Thyroid gland (tissue), 4 donors: ENCODE results near the gene CAV2. TPM values are rescaled to one million over a fixed set of nuclear protein-coding genes. Genes with fewer than 3 reads are reported as not detected.

Source experiments
- DNase-seq, 2 donors: peaks; one replicate each; pipeline ENCODE4 v3.0.0-alpha.2; 2019
- H3K27ac ChIP-seq, 3 donors: fragments of 200-600 bp; sonication (generic); 1 replicate in 2 of 3; 2 replicates in 1 of 3; pipeline ENCODE4 v1.5.1; 2016 to 2019; ENCODE audit warnings: mild to moderate bottlenecking in 1 of 3, moderate library complexity in 1 of 3
- H3K27me3 ChIP-seq: fragments of 200-600 bp; sonication (generic); one replicate; pipeline ENCODE4 v1.5.1; 2019
- H3K36me3 ChIP-seq, 2 donors: fragments of 200-600 bp; sonication (generic); one replicate each; pipeline ENCODE4 v1.5.1; 2016 to 2019
- H3K4me1 ChIP-seq, 2 donors: fragments of 200-600 bp; sonication (generic); one replicate each; pipeline ENCODE4 v1.5.1; 2017 to 2019
- H3K4me3 ChIP-seq, 3 donors: fragments of 200-600 bp; sonication (generic); replicated peaks in 1 of 3; 1 replicate in 2 of 3; 2 replicates in 1 of 3; pipeline ENCODE4 v1.5.1; 2016; ENCODE audit warnings: mild to moderate bottlenecking in 1 of 3
- H3K9me3 ChIP-seq: fragments of 200-600 bp; sonication (generic); one replicate; pipeline ENCODE4 v1.5.1; 2017
- POLR2A ChIP-seq, 2 donors: fragments of 450-650 bp; IDR thresholded peaks; one replicate each; pipeline ENCODE4 v1.6.1; 2017; ENCODE audit warnings: antibody characterized with exemption in 2 of 2, mild to moderate bottlenecking in 2 of 2, moderate library complexity in 1 of 2
- WGBS, 2 donors: methylation state at CpG; one replicate each; pipeline ENCODE4 v1.1.5; 2017; 5-methylcytosine and 5-hydroxymethylcytosine counted together
- intact Hi-C: fragments of 100-400 bp; cut with DNase I; formaldehyde crosslinking; loops from one replicate; pipeline ENCODE4 v1.15.1; 2023
- total RNA-seq, 4 donors: library from RNA; depleted of rRNA; stranded (reverse); fragments of >200 nt; gene quantifications; one replicate each; pipeline ENCODE4 v1.2.3, GENCODE V29; 2016
- TF ChIP-seq, protein P1 (sequence below), 6 experiments: fragments of 200-600 bp in 3 of 6; fragments of 450-650 bp in 3 of 6; sonication (generic) in 3 of 6; IDR thresholded peaks; one replicate each; pipeline ENCODE4 v1.5.1; 2016 to 2019; ENCODE audit warnings: antibody characterized with exemption in 6 of 6, mild to moderate bottlenecking in 2 of 6, inconsistent platforms in 1 of 6, moderate library complexity in 1 of 6

The CAV2 gene
- total RNA-seq, 4 donors from 2014 or later: 210 to 331 (median 239) TPM

DNA sequence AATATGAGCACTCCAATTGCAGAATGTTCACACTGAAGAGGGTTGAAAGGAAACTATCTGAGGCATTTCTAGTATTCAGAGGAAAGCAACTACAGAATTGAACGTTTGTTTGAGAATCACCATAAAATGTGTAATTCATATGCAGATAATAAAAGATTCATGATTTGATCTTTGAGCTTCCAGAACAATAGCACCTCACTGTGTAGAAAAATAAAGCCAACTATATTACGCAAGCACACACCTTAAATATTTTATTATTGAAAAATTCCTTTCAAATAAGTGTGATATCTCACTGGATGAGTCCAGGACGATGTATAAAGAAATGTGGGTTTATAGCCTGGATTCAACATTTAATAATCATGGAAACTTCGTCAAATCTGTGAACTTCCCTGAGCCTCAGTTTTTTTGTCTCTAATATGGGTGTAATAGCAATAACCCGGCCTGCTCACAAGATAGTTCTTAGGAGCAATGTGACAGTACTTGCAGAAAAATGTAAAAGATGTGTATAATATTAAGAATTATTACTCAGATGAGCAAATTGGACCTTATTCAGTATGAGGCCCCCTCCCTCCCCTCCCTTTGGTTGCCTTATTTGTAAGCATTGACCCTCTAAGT is 11.5 kb upstream of the CAV2 start:
- intact Hi-C loops: no loop called here
- no peaks in the 10 kb centered on the region for H3K36me3 ChIP-seq
- WGBS, 2 donors: 83 to 89% methylated on average over 5 of the region's 5 CpGs
- no peaks in the 10 kb centered on the region for H3K27me3 ChIP-seq
- H3K9me3 ChIP-seq: no peaks in the 10 kb centered on the region
- no peak overlapping the region for H3K27ac ChIP-seq
- H3K4me3 ChIP-seq: no peak overlapping the region
- no peak for DNase-seq
- TF ChIP-seq POLR2A (IDR thresholded peaks at IDR 0.05): no peak
- TF ChIP-seq, protein P1, sequence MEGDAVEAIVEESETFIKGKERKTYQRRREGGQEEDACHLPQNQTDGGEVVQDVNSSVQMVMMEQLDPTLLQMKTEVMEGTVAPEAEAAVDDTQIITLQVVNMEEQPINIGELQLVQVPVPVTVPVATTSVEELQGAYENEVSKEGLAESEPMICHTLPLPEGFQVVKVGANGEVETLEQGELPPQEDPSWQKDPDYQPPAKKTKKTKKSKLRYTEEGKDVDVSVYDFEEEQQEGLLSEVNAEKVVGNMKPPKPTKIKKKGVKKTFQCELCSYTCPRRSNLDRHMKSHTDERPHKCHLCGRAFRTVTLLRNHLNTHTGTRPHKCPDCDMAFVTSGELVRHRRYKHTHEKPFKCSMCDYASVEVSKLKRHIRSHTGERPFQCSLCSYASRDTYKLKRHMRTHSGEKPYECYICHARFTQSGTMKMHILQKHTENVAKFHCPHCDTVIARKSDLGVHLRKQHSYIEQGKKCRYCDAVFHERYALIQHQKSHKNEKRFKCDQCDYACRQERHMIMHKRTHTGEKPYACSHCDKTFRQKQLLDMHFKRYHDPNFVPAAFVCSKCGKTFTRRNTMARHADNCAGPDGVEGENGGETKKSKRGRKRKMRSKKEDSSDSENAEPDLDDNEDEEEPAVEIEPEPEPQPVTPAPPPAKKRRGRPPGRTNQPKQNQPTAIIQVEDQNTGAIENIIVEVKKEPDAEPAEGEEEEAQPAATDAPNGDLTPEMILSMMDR (IDR thresholded peaks at IDR 0.05): no peak
- H3K4me1 ChIP-seq: peaks cover 23 to 28% of the 10 kb centered on the region in 2 donors

DNA sequence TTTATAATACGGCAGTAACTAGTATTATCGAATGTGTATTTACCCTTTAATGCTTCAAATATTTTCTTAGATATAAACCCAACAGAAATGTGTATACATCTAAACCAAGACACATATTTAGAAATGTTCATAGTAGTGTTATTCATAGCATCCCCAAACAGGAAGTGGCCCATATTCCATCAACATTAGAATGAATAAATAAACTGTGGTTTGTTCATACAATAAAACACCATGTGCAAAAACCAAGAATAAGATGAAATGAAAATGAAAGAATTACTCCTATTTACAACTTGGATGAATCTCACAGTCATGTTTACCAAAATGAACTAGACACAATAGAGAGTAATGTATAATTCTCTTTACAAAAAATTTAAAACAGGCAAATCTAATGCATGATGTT is 9.2 kb upstream of the CAV2 start:
- peak overlapping the region; percentile 56 to 72 (median 66) for H3K27ac ChIP-seq
- H3K4me1 ChIP-seq: peaks cover 26 to 28% of the 10 kb centered on the region in 2 donors
- H3K9me3 ChIP-seq: no peaks in the 10 kb centered on the region
- H3K36me3 ChIP-seq: no peaks in the 10 kb centered on the region
- WGBS, 2 donors: 55 to 89% methylated on average over 2 of the region's 2 CpGs
- intact Hi-C loops: no loop called here
- H3K27me3 ChIP-seq: no peaks in the 10 kb centered on the region
- DNase-seq: no peak
- TF ChIP-seq POLR2A (IDR thresholded peaks at IDR 0.05): no peak
- TF ChIP-seq, protein P1 (IDR thresholded peaks at IDR 0.05): no peak
- H3K4me3 ChIP-seq: no peak overlapping the region

DNA sequence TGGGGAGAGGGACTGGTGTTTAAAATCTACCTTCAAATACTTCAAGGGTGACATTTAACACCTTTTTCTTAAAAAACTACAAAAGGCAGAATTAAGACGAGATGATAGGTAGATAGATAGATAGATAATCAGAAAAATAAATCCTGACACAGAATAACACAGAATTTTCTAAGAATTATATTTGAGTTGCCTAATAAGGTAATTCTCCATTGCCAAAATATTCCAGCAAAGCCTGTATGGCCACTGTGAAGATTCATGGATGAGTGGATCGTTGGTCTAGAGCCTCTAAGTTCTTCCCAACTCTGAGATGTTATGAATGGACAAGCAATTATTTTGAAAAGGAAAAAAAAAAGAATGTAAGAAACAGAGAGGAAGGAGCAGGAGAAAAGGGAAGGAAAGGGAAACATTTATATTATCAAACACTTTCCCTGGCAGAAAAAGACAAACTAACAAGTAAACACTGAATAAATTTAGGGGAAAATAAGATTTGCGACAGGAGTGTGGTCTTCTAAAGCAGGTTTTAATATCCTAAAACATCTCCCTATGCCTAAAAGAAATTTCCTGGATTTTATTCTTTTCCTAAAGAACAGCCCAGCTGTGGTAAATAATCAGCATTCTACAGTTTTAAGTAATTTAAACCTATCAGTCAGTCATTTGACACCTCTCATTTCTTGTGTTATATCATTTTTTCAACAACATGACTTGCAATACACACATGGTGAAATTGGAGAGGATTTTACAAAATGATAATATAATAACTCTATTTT is 7.5 kb upstream of the CAV2 start:
- intact Hi-C loops: no loop called here
- Histone ChIP-seq H3K9me3 (no peaks in the 10 kb centered on the region), H3K4me3 (no peak overlapping the region), H3K36me3 (no peaks in the 10 kb centered on the region), H3K4me1 (peaks cover 26 to 28% of the 10 kb centered on the region in 2 donors), H3K27ac (peak overlapping the region; percentile 9 to 64 (median 61)), H3K27me3 (no peaks in the 10 kb centered on the region)
- no peak for TF ChIP-seq POLR2A (IDR thresholded peaks at IDR 0.05)
- TF ChIP-seq, protein P1 (IDR thresholded peaks at IDR 0.05): no peak
- no peak for DNase-seq
- WGBS, 2 donors: 73% methylated on average over 3 of the region's 3 CpGs

DNA sequence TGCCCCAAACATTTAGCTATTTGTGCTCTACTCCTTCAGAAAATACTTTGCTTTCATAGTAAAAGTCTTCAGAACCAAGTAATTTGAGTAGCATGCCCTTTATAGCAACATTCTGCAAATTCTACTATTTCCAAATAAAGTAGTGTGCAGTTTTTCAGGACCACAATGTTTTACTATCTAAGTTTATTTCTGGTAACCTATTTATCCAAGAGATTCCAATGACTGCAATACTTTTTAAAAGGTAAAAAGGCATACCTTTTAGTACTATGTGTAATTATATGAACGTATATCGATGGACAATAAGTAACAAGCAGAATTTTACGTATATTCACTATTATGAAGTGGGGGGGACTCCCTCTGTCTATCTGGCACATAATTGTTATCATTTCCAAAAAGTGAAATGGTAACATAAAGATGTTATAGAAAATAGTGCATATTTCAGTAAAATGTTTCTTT is 6.9 kb upstream of the CAV2 start:
- H3K36me3 ChIP-seq: no peaks in the 10 kb centered on the region
- DNase-seq: no peak
- TF ChIP-seq POLR2A (IDR thresholded peaks at IDR 0.05): no peak
- TF ChIP-seq, protein P1 (IDR thresholded peaks at IDR 0.05): no peak
- H3K27ac ChIP-seq: peak overlapping the region in 2 of 3 donors; percentile 61 to 64
- peaks cover 26 to 28% of the 10 kb centered on the region in 2 donors for H3K4me1 ChIP-seq
- no peak overlapping the region for H3K4me3 ChIP-seq
- WGBS, 2 donors: 91 to 92% methylated on average over 3 of the region's 3 CpGs
- intact Hi-C loops: no loop called here
- no peaks in the 10 kb centered on the region for H3K9me3 ChIP-seq
- H3K27me3 ChIP-seq: no peaks in the 10 kb centered on the region

DNA sequence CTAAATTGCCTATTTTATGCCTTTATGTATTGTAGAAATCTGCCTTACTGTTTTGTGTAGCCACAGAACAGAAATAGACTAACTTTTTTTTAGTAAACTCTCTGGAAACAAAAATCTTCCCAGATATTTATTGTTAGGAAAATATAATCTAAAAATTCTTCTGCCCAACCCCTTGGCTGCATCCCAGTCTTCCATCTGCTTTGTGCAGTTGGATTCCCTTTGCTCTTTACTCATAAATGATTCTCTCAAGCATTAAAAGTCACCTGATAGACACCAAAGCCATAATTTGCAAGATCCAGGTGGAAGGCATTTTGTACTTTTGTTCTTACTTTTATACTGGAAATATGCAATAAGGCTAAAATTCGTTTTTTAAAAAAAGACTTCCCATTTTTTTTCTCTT is 6.1 kb upstream of the CAV2 start:
- intact Hi-C loops: no loop called here
- Histone ChIP-seq H3K27ac (peak overlapping the region in 2 of 3 donors; percentile 61 to 64), H3K4me1 (peaks cover 26 to 28% of the 10 kb centered on the region in 2 donors), H3K4me3 (no peak overlapping the region), H3K36me3 (no peaks in the 10 kb centered on the region), H3K27me3 (no peaks in the 10 kb centered on the region), H3K9me3 (no peaks in the 10 kb centered on the region)
- TF ChIP-seq POLR2A (IDR thresholded peaks at IDR 0.05): no peak
- TF ChIP-seq, protein P1 (IDR thresholded peaks at IDR 0.05): no peak
- DNase-seq: no peak
- WGBS, 2 donors: 70 to 83% methylated on average over 1 of the region's 1 CpG
